Measurements from ENCODE around the gene AQR.
"Not testable (repeated sequence)": the region's sequence is repeated elsewhere in the genome, so short reads cannot be mapped to it uniquely, and the experiment has no call there.

Gene AQR

GRCh38 chr15:34810443-34811129 is 159.0 kb downstream of the AQR start:
- Mint-ChIP-seq H3K27ac (no peak overlapping the region), H3K36me3 (ENCODE audit: low read depth) (no peaks in the 10 kb centered on the region)
- DNase-seq: no peak

GRCh38 chr15:34809186-34809585 is 160.4 kb downstream of the AQR start:
- Mint-ChIP-seq H3K36me3 (ENCODE audit: low read depth) (no peaks in the 10 kb centered on the region), H3K4me1 (no peaks in the 10 kb centered on the region), H3K9me3 (peaks cover 18% of the 10 kb centered on the region), H3K27ac (no peak overlapping the region), H3K4me3 (no peak overlapping the region), H3K27me3 (ENCODE audit: low read depth, poor library complexity) (peaks cover 4% of the 10 kb centered on the region)
- no peak for TF ChIP-seq CTCF (IDR thresholded peaks at IDR 0.05)
- no peak for DNase-seq

More at GRCh38 chr15:34810443-34811129, 159.0 kb downstream of the AQR start:
- no peak for TF ChIP-seq CTCF (IDR thresholded peaks at IDR 0.05)
- Mint-ChIP-seq H3K9me3 (peaks cover 18% of the 10 kb centered on the region), H3K4me3 (no peak overlapping the region), H3K27me3 (ENCODE audit: low read depth, poor library complexity) (peaks cover 4% of the 10 kb centered on the region), H3K4me1 (no peaks in the 10 kb centered on the region)

GRCh38 chr15:34808016-34808415 is 161.5 kb downstream of the AQR start:
- Mint-ChIP-seq H3K27me3 (ENCODE audit: low read depth, poor library complexity) (no peaks in the 10 kb centered on the region), H3K36me3 (ENCODE audit: low read depth) (no peaks in the 10 kb centered on the region), H3K9me3 (peaks cover 18% of the 10 kb centered on the region), H3K4me1 (no peaks in the 10 kb centered on the region), H3K27ac (no peak overlapping the region), H3K4me3 (no peak overlapping the region)
- no peak for TF ChIP-seq CTCF (IDR thresholded peaks at IDR 0.05)
- no peak for DNase-seq

- DNase-seq; H3K4me1 Mint-ChIP-seq; H3K27me3 Mint-ChIP-seq (ENCODE audit: low read depth, poor library complexity); H3K4me3 Mint-ChIP-seq; H3K27ac Mint-ChIP-seq; H3K36me3 Mint-ChIP-seq (ENCODE audit: low read depth): not testable (repeated sequence)
- H3K9me3 Mint-ChIP-seq: peaks cover 18% of the 10 kb centered on the region
Measured at GRCh38 chr15:34807241-34807640, 162.3 kb downstream of the AQR start.

- Mint-ChIP-seq H3K9me3 (peaks cover 18% of the 10 kb centered on the region), H3K27me3 (ENCODE audit: low read depth, poor library complexity) (no peaks in the 10 kb centered on the region), H3K4me1 (peaks cover 8% of the 10 kb centered on the region), H3K36me3 (ENCODE audit: low read depth) (no peaks in the 10 kb centered on the region), H3K4me3 (no peak overlapping the region), H3K27ac (no peak overlapping the region)
- no peak for DNase-seq
- TF ChIP-seq CTCF (IDR thresholded peaks at IDR 0.05): no peak
Measured at GRCh38 chr15:34804776-34805175, 164.8 kb downstream of the AQR start.

GRCh38 chr15:34804113-34804512 is 165.4 kb downstream of the AQR start:
- Mint-ChIP-seq H3K27ac (no peak overlapping the region), H3K9me3 (peaks cover 18% of the 10 kb centered on the region), H3K4me3 (no peak overlapping the region), H3K27me3 (ENCODE audit: low read depth, poor library complexity) (no peaks in the 10 kb centered on the region), H3K36me3 (ENCODE audit: low read depth) (no peaks in the 10 kb centered on the region), H3K4me1 (peaks cover 15% of the 10 kb centered on the region)
- DNase-seq: no peak
- TF ChIP-seq CTCF (IDR thresholded peaks at IDR 0.05): no peak

All from nephron progenitor cell (in vitro differentiated cells).